Stimulated activated naive B cell treated with anti-CD40 and anti-IgM and Interleukin-4, amounts not matched to agents 10 μg/mL and 1 μg/mL and 100 μg/mL, for 72 hours (primary cell): ENCODE results near the gene BMAL1.
"Not testable (repeated sequence)": the region's sequence is repeated elsewhere in the genome, so short reads cannot be mapped to it uniquely, and the experiment has no call there.

Experiments
- ATAC-seq, 2 donors: fragments of 150-1000 bp; cut with Tn5 transposase; replicated peaks; 2 replicates each; pipeline ENCODE4 v1.10.0; 2021; ENCODE audit warnings: moderate library complexity in 1 of 2
- DNase-seq: peaks from one replicate; pipeline ENCODE4 v3.0.0; 2021
- H3K27ac Mint-ChIP-seq: one replicate; pipeline ENCODE4 v1.8.0; 2022; ENCODE audit warnings: mild to moderate bottlenecking, mixed read lengths
- H3K27me3 Mint-ChIP-seq, 2 donors: one replicate each; pipeline ENCODE4 v1.8.0; 2022; ENCODE audit warnings: mixed read lengths in 2 of 2
- H3K36me3 Mint-ChIP-seq, 2 donors: one replicate each; pipeline ENCODE4 v1.8.0; 2022; ENCODE audit warnings: mixed read lengths in 2 of 2, mild to moderate bottlenecking in 1 of 2
- H3K4me1 Mint-ChIP-seq, 2 donors: one replicate each; pipeline ENCODE4 v1.8.0; 2022; ENCODE audit warnings: mixed read lengths in 2 of 2, mild to moderate bottlenecking in 1 of 2
- H3K4me3 Mint-ChIP-seq, 2 donors: one replicate each; pipeline ENCODE4 v1.8.0; 2022; ENCODE audit warnings: mild to moderate bottlenecking in 2 of 2, mixed read lengths in 2 of 2, moderate library complexity in 1 of 2
- H3K9me3 Mint-ChIP-seq, 2 donors: one replicate each; pipeline ENCODE4 v1.8.0; 2022; ENCODE audit warnings: mixed read lengths in 2 of 2, mild to moderate bottlenecking in 1 of 2

BMAL1 gene

GRCh38 chr11:13252438-13252837 is 25.2 kb upstream of the BMAL1 start:
- H3K9me3 Mint-ChIP-seq = no peaks in the 10 kb centered on the region
- no peaks in the 10 kb centered on the region for H3K36me3 Mint-ChIP-seq
- H3K4me3 Mint-ChIP-seq = no peak overlapping the region
- no peaks in the 10 kb centered on the region for H3K4me1 Mint-ChIP-seq
- DNase-seq (no peak), ATAC-seq (no peak)
- H3K27me3 Mint-ChIP-seq = peaks cover 6 to 7% of the 10 kb centered on the region in 2 donors
- no peak overlapping the region for H3K27ac Mint-ChIP-seq

DNA sequence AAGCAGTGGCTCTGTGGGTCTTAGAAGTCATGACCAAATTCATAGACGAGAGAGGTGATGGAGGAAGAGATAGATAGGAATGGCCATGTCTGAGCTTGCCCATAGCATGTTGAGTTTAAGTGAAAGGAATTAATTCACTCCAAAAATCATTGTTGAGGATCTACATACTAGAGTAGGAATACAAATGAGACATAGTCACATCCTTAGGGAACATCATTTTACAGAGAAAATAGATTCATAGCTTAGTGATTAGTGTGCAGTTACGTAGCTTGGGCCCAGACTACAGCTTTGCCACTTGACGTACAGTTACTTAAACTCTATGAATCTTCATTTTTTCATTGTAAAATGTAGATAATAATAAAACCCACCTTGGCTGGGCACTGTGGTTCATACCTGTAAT is 21.4 kb upstream of the BMAL1 start:
- Mint-ChIP-seq H3K36me3 (no peaks in the 10 kb centered on the region), H3K27ac (no peak overlapping the region), H3K27me3 (peaks cover 8 to 13% of the 10 kb centered on the region in 2 donors), H3K4me1 (no peaks in the 10 kb centered on the region), H3K4me3 (no peak overlapping the region), H3K9me3 (no peaks in the 10 kb centered on the region)
- no peak for DNase-seq
- no peak for ATAC-seq

GRCh38 chr11:13258061-13258460 is 19.5 kb upstream of the BMAL1 start:
- H3K9me3 Mint-ChIP-seq, H3K36me3 Mint-ChIP-seq, H3K4me3 Mint-ChIP-seq, ATAC-seq, H3K4me1 Mint-ChIP-seq, DNase-seq, H3K27ac Mint-ChIP-seq: not testable (repeated sequence)
- H3K27me3 Mint-ChIP-seq = peaks cover 9 to 13% of the 10 kb centered on the region in 2 donors

GRCh38 chr11:13258855-13259254 is 18.7 kb upstream of the BMAL1 start:
- H3K27me3 Mint-ChIP-seq = peaks cover 17 to 21% of the 10 kb centered on the region in 2 donors
- no peaks in the 10 kb centered on the region for H3K36me3 Mint-ChIP-seq
- H3K4me1 Mint-ChIP-seq = no peaks in the 10 kb centered on the region
- no peak overlapping the region for H3K27ac Mint-ChIP-seq
- H3K9me3 Mint-ChIP-seq = no peaks in the 10 kb centered on the region
- H3K4me3 Mint-ChIP-seq = no peak overlapping the region
- ATAC-seq = no peak
- no peak for DNase-seq

- Mint-ChIP-seq H3K36me3 (no peaks in the 10 kb centered on the region), H3K27ac (no peak overlapping the region), H3K9me3 (no peaks in the 10 kb centered on the region), H3K27me3 (peaks cover 19 to 24% of the 10 kb centered on the region in 2 donors), H3K4me1 (no peaks in the 10 kb centered on the region), H3K4me3 (no peak overlapping the region)
- no peak for DNase-seq
- no peak for ATAC-seq
These were observed 18.2 kb upstream of the BMAL1 start for GRCh38 chr11:13259374-13259773.

DNA sequence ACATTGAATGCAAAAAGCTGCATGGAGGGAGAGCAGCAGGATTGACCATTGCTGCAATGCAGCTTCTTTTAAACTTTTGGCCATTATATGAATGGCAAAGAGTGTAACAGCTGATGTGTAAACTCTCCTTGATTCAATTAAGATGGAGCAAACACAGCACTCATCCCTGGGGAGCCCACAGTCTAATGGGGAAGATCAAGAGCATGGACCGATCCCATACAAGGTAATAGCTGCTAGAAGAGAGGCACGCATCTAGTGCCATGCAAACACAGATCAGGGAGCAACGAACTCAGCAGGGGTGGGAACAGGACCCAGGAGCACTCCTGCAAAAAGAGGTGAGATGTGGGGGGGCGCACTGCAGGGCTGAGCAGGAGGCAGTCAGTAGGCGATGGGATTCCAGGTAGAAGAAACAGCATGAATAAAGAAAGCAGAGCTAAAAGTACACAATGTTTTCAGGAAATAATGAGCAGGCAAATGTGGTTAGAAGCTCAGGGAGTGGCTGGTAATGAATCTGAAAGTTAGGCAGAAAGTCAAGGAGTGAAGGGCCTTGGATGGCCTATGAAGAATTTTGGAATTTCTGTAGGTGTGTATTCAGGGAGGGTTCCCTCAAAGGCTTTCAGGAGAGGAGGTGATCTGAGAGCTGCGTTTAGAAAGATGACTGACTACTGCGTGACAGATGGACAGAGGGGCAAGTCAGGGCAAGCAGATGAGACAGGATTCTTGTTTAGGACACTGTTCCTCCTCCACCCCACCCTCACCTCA is 17.2 kb upstream of the BMAL1 start:
- DNase-seq (no peak), ATAC-seq (no peak)
- H3K36me3 Mint-ChIP-seq = no peaks in the 10 kb centered on the region
- H3K4me1 Mint-ChIP-seq = no peaks in the 10 kb centered on the region
- H3K9me3 Mint-ChIP-seq = no peaks in the 10 kb centered on the region
- no peak overlapping the region for H3K27ac Mint-ChIP-seq
- H3K4me3 Mint-ChIP-seq = no peak overlapping the region
- peaks cover 23 to 24% of the 10 kb centered on the region in 2 donors for H3K27me3 Mint-ChIP-seq

DNA sequence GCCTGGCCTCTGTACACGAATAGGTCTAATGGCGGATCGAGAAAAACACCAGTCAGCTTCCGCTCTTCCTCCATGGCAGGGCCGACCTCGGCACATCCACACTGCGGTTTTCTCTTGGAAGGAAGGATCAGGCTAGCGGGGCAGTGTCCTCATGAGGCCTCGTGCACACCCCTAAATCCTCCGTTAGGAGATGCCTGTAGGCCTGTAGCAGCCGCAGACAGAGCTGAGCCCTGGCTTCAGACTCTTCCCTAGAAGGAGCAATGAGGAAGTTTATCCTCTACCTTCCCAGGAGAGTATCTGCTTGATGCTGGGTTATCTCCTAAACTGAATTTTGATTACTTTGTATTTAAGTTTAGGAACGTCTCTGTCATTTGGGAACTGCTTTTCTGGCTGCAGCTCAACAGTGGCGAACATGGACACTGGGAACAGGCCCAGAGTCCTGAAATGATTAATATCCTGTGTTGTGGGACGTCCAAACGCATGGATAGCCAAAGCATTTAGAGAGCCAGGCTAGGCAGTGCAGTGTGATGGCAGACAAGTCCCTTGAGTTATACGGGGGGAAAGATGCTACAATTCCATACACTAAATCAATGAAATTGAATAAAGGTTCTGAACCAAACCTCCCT is 16.5 kb upstream of the BMAL1 start:
- no peak overlapping the region for H3K27ac Mint-ChIP-seq
- H3K36me3 Mint-ChIP-seq = no peaks in the 10 kb centered on the region
- no peak for DNase-seq
- H3K4me1 Mint-ChIP-seq = no peaks in the 10 kb centered on the region
- ATAC-seq = no peak
- peaks cover 24 to 26% of the 10 kb centered on the region in 2 donors for H3K27me3 Mint-ChIP-seq
- no peaks in the 10 kb centered on the region for H3K9me3 Mint-ChIP-seq
- no peak overlapping the region for H3K4me3 Mint-ChIP-seq

DNA sequence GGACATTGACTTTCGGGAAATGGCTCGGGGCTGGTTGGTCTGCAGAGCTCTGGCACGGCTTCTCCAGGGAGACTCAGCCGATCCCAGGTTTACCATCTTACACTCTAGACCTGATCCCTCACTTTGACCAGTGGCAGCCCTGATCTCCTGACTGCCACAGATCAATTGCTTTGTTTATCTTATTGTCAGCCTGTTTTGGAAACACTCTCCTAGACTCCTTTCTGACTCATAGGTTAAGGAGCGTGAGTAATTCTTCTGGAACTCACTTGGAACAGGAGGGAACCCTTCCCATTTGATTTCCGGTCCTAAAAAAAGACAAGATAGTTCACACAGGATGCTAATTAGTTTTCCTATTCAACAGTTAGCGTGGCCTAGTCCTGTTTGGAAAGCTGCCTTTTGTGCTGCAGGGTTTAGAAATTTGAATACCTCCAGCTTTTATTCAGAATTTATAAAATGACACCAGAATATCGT is 16.0 kb upstream of the BMAL1 start:
- Mint-ChIP-seq H3K27ac (no peak overlapping the region), H3K9me3 (no peaks in the 10 kb centered on the region), H3K4me1 (no peaks in the 10 kb centered on the region), H3K4me3 (no peak overlapping the region), H3K27me3 (peaks cover 24 to 30% of the 10 kb centered on the region in 2 donors), H3K36me3 (no peaks in the 10 kb centered on the region)
- no peak for ATAC-seq
- DNase-seq = no peak

GRCh38 chr11:13262096-13262495 is 15.5 kb upstream of the BMAL1 start:
- H3K27me3 Mint-ChIP-seq = peaks cover 24 to 29% of the 10 kb centered on the region in 2 donors
- H3K36me3 Mint-ChIP-seq = no peaks in the 10 kb centered on the region
- no peaks in the 10 kb centered on the region for H3K4me1 Mint-ChIP-seq
- no peaks in the 10 kb centered on the region for H3K9me3 Mint-ChIP-seq
- no peak for DNase-seq
- no peak overlapping the region for H3K4me3 Mint-ChIP-seq
- H3K27ac Mint-ChIP-seq = no peak overlapping the region
- no peak for ATAC-seq

DNA sequence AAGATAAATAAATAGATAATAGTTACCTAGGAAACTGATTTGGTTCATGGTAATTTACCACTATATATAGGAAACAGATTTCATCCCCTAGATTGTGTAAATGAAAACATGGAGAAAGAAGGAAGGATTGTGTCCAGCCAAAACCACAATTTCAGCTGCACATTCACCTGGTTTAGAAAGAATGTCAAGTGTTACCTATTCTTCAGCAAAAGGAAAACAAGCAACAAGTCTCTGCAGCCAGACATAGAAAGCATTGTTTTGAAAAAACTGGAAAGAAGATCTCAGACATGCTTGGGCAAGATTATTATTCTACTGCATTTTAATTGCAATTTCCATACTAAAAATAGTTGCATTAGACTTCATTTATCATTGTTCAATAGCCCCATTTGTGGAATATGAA is 8.8 kb upstream of the BMAL1 start:
- peaks cover 3 to 9% of the 10 kb centered on the region in 2 donors for H3K4me1 Mint-ChIP-seq
- H3K36me3 Mint-ChIP-seq = no peaks in the 10 kb centered on the region
- ATAC-seq (no peak), DNase-seq (no peak)
- H3K9me3 Mint-ChIP-seq = no peaks in the 10 kb centered on the region
- H3K27ac Mint-ChIP-seq = no peak overlapping the region
- H3K4me3 Mint-ChIP-seq = no peak overlapping the region
- peaks cover 28 to 46% of the 10 kb centered on the region in 2 donors for H3K27me3 Mint-ChIP-seq

GRCh38 chr11:13269775-13270174 is 7.8 kb upstream of the BMAL1 start:
- Mint-ChIP-seq H3K36me3 (no peaks in the 10 kb centered on the region), H3K4me3 (no peak overlapping the region), H3K9me3 (no peaks in the 10 kb centered on the region), H3K27me3 (peaks cover 34 to 52% of the 10 kb centered on the region in 2 donors), H3K27ac (no peak overlapping the region), H3K4me1 (peaks cover 3 to 9% of the 10 kb centered on the region in 2 donors)
- ATAC-seq (no peak), DNase-seq (no peak)

DNA sequence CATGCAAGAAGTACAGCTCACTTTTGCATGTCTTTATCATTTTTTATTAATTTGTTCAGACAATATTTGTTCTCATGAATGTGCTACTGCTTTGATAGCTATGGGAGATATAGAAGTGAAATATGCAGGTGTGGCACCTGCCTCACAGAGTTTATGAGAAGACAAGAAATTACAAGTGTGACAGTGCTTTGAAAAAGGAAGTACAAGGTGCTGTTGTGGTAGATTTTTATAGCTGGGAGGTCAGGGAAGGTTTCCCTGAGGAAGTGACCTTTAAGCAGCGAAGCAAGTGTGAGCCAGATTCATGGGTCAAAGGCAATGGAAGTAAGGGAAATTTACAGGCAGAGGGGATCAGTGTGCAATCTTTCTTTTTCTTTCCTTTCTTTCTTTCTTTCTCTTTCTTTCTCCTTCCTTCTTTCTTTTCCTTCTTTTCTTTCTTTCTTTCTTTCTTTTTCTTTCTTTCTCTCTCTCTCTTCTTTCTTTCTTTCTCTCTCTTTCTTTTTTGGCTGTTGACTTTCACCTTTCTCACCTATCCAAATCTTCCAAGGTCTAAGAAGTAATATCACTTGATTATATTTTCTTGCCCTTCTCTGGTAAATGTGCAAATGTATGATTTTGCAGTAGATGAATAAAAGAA is 6.4 kb upstream of the BMAL1 start:
- no peak overlapping the region for H3K27ac Mint-ChIP-seq
- H3K4me1 Mint-ChIP-seq = peaks cover 3 to 10% of the 10 kb centered on the region in 2 donors
- H3K36me3 Mint-ChIP-seq = no peaks in the 10 kb centered on the region
- DNase-seq = no peak
- H3K9me3 Mint-ChIP-seq = no peaks in the 10 kb centered on the region
- H3K4me3 Mint-ChIP-seq = no peak overlapping the region
- no peak for ATAC-seq
- H3K27me3 Mint-ChIP-seq = peaks cover 30 to 61% of the 10 kb centered on the region in 2 donors

- ATAC-seq (no peak), DNase-seq (no peak)
- Mint-ChIP-seq H3K27me3 (peaks cover 16 to 38% of the 10 kb centered on the region in 2 donors), H3K27ac (no peak overlapping the region), H3K4me3 (peak overlapping the region; percentile 93 to 95), H3K9me3 (no peaks in the 10 kb centered on the region), H3K36me3 (peaks cover 7% of the 10 kb centered on the region in 2 donors), H3K4me1 (peaks cover 13 to 34% of the 10 kb centered on the region in 2 donors)
These were observed 1.1 kb upstream of the BMAL1 start for GRCh38 chr11:13276454-13276831.

- H3K4me1 Mint-ChIP-seq = peaks cover 16 to 37% of the 10 kb centered on the region in 2 donors
- H3K4me3 Mint-ChIP-seq = peak overlapping the region; percentile 93 to 95
- H3K36me3 Mint-ChIP-seq = peaks cover 9 to 13% of the 10 kb centered on the region in 2 donors
- DNase-seq (peak; percentile 97), ATAC-seq (peak; percentile 90 to 92)
- peaks cover 14 to 32% of the 10 kb centered on the region in 2 donors for H3K27me3 Mint-ChIP-seq
- no peaks in the 10 kb centered on the region for H3K9me3 Mint-ChIP-seq
- H3K27ac Mint-ChIP-seq = peak overlapping the region; percentile 91
These were observed 490 bp upstream of the BMAL1 start for GRCh38 chr11:13276832-13277767.
